Measurements from ENCODE around the gene KCNMB3. TPM values are rescaled to one million over a fixed set of nuclear protein-coding genes. Genes with fewer than 3 reads are reported as not detected.
"Not testable (repeated sequence)": the region's sequence is repeated elsewhere in the genome, so short reads cannot be mapped to it uniquely, and the experiment has no call there.

KCNMB3 gene
- total RNA-seq, 1 experiment from 2014 or later = 1.3 TPM

DNA sequence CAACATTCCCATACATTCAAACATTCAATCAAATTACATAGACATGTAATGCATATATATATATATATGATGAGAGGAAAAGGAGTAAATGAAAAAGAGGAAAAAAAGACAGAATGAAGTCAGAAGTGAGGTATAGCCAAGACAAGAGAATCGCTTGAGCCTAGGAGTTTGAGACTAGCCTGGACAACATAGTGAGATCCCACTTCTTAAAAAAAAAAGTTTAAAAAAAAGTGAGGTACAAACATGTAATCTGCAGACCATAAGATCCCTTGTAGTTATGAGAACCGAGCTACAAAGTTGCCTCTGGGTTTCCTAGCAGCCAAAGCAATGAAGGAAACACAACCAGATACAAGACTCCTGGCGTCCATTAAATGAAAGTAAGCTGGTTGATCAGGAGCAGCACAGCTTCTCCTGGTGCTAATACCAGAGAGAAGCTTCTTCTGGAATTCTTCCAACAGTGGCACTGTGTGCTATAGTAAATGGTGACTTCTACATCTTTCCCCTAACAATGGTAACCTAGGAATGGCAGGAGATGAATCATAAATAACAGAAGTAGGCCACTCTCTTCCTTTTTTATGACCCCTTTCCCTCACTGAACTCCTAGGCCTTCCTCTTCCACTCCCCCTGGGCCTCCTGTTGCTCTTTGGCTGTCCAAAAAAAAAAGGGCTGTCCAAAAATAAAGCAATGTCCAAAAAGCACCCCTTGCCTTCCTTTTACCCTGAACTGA, 3.5 kb downstream of the KCNMB3 start:
- Histone ChIP-seq H3K36me3 (no peaks in the 10 kb centered on the region; the same call in 1 of the 2 replicates), H3K4me3 (no peak overlapping the region), H3K27me3 (no peaks in the 10 kb centered on the region), H3K4me1 (no peaks in the 10 kb centered on the region), H3K27ac (no peak overlapping the region), H3K9me3 (replicated peaks) (no peaks in the 10 kb centered on the region)
- DNase-seq = no peak

DNA sequence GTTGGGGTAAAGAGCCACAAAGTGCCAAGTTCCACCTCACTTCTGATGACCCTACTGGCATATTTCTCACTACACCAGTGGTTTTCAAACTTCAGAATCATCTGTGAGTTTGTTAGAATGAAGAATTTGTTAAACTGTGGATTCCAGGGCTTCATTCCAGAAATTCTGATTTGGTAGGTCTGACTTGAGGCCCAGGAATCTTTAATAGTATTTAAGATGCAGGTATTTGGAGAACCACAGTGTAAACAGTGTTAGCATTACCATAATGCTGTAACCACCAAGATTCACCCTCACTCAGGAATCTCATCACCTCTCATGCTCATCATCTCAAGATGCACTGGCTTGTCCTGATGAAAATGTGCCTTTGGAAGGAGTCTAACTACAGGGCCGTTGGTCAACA, 6.0 kb downstream of the KCNMB3 start:
- no peaks in the 10 kb centered on the region for H3K4me1 ChIP-seq
- no peaks in the 10 kb centered on the region; the same call in 1 of the 2 replicates for H3K36me3 ChIP-seq
- no peaks in the 10 kb centered on the region for H3K9me3 ChIP-seq (replicated peaks)
- H3K27me3 ChIP-seq = no peaks in the 10 kb centered on the region
- H3K4me3 ChIP-seq = no peak overlapping the region
- no peak overlapping the region for H3K27ac ChIP-seq
- DNase-seq = no peak

DNA sequence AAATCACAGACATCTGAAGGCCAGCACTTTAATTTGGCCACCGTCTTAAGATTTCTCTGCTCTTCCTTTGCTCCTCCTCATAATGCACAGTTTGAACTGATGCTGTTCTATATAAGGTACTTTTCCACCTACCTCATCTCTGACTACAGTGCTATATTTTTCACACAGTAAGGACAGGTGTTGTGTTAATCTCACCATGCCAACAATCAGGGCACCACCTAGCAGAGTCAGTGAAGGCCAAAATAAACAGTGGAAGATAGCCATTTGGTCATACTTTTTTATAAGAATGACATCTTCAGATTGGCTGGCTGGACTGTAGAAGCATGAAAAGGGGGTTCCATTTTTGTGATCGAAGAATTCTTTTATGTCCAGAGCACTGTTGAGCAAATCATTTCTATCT, 8.1 kb downstream of the KCNMB3 start:
- not testable (repeated sequence) for H3K27me3 ChIP-seq; H3K9me3 ChIP-seq (replicated peaks); H3K27ac ChIP-seq; DNase-seq; H3K4me3 ChIP-seq; H3K4me1 ChIP-seq; H3K36me3 ChIP-seq

DNA sequence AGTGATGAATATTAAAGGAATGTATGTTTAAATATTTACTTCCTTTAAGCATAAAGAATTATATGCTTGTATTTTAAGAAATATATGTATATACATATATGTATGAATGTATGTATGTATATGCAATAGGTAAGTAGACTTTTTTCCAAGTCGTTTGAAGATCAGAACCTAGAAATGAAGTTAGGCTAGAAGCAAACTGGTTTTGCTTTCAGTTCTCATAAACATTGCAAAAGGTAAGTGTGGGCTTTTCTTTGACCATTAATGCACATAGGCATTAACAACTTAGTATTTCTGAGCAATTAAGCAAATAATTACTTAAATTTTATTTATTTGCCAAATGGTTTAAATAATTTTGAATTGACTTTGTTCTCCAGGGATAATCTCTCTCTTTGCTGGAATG, 10.6 kb downstream of the KCNMB3 start:
- not testable (repeated sequence) for DNase-seq; H3K36me3 ChIP-seq; H3K4me1 ChIP-seq; H3K4me3 ChIP-seq; H3K27me3 ChIP-seq; H3K27ac ChIP-seq; H3K9me3 ChIP-seq (replicated peaks)

DNA sequence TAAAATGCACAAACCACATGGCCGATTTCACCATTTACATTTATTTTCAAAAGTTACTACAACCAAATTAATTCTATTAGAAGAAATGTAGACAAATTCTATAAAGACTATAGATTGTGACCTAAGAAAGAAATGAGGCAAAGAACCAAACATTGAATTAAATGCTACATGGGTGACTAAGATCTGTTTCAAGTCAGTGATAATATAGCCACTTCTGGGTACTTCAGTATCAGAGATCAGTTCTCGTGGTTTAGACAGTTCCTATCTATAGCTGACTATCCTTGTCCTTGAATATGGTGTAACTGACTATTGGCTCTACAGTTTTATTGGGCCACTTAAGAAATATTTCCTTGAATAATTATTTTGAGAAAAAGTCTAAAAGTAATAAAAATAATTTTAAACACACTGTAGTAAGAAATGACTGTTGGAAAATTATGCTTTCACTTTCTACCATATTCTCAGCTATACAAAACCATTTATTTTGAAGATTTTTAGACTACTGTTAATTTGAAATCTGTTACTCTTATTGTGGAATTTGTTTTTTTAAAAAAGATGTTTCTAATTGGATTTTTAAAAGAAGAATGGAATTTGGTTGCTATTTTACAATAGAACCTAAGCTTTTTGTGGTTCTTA, 14.1 kb downstream of the KCNMB3 start:
- H3K9me3 ChIP-seq (replicated peaks) = no peaks in the 10 kb centered on the region
- DNase-seq = no peak
- H3K4me3 ChIP-seq = no peak overlapping the region
- peaks cover 11% of the 10 kb centered on the region for H3K36me3 ChIP-seq
- H3K27me3 ChIP-seq = no peaks in the 10 kb centered on the region
- H3K4me1 ChIP-seq = no peaks in the 10 kb centered on the region
- H3K27ac ChIP-seq = no peak overlapping the region

DNA sequence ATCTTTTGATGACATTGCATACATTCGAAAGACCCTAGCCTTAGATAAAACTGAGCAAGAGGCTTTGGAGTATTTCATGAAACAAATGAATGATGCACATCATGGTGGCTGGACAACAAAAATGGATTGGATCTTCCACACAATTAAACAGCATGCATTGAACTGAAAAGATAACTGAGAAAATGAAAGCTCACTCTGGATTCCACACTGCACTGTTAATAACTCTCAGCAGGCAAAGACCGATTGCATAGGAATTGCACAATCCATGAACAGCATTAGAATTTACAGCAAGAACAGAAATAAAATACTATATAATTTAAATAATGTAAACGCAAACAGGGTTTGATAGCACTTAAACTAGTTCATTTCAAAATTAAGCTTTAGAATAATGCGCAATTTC, 16.7 kb downstream of the KCNMB3 start:
- no peak for DNase-seq
- H3K4me1 ChIP-seq = no peaks in the 10 kb centered on the region
- no peak overlapping the region for H3K4me3 ChIP-seq
- no peaks in the 10 kb centered on the region for H3K9me3 ChIP-seq (replicated peaks)
- H3K27ac ChIP-seq = no peak overlapping the region
- no peaks in the 10 kb centered on the region for H3K27me3 ChIP-seq
- H3K36me3 ChIP-seq = peaks cover 18% of the 10 kb centered on the region

DNA sequence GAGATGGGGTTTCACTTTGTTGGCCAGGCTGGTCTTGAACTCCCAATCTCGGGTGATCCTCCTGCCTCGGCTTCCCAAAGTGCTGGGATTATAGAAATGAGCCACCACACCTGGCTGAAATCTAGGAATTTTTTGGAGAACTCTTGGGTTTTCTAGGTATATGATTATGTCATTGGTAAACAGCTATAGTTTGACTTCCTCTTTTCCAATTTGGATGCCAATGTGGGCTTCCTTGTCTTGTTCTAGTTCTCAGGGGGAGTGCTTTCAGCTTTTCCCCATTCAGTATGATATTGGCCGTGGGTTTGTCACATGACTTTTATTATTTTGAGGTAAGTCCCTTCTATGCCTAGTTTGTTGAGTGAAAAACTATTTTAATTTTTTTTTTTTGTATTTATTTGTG, 17.9 kb downstream of the KCNMB3 start:
- Histone ChIP-seq H3K9me3 (replicated peaks) (no peaks in the 10 kb centered on the region), H3K36me3 (peaks cover 20% of the 10 kb centered on the region), H3K4me1 (no peaks in the 10 kb centered on the region), H3K27ac (no peak overlapping the region), H3K27me3 (no peaks in the 10 kb centered on the region), H3K4me3 (no peak overlapping the region)
- no peak for DNase-seq

DNA sequence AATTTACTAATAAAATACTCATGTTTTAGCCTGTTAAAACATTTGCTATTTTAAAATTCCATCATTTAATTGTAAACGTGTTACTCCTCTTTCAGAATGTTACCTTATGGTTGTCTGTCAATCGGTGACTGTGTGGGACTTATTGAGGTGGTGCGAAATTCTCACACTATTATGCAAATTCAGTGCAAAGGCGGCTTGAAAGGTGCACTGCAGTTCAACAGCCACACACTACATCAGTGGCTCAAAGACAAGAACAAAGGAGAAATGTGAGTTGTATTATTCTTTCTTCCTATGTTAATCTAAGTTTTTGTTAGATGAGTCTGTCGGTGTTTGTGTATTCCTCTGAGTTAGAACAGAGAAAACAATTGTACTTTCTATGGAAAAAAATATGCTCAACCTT, 21.7 kb downstream of the KCNMB3 start:
- Histone ChIP-seq H3K27me3 (no peaks in the 10 kb centered on the region), H3K36me3 (peaks cover 18% of the 10 kb centered on the region), H3K4me3 (no peak overlapping the region), H3K9me3 (replicated peaks) (no peaks in the 10 kb centered on the region), H3K27ac (no peak overlapping the region), H3K4me1 (no peaks in the 10 kb centered on the region)
- DNase-seq = no peak

DNA sequence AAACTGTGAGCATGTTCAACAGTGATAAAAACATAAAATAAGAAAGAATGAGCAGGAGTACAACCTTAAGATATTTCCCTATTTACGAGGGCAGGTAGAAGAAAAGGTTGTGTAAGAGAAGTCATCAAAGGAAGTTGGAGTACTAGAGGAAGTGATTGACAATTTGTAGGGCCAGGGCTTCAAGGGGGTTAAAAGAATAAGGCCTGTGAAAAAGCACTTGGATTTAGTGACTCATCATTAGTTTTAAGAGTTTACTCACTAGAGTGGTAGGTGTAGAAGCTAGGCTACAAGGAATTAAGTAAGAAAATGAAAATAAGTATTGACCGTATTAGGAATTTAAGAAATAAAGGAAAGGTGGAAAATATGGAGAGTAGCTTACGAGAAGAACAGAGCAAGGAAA, 23.6 kb downstream of the KCNMB3 start:
- Histone ChIP-seq H3K36me3 (peaks cover 15% of the 10 kb centered on the region), H3K4me1 (no peaks in the 10 kb centered on the region), H3K9me3 (replicated peaks) (no peaks in the 10 kb centered on the region), H3K27me3 (no peaks in the 10 kb centered on the region), H3K27ac (no peak overlapping the region), H3K4me3 (no peak overlapping the region)
- no peak for DNase-seq

DNA sequence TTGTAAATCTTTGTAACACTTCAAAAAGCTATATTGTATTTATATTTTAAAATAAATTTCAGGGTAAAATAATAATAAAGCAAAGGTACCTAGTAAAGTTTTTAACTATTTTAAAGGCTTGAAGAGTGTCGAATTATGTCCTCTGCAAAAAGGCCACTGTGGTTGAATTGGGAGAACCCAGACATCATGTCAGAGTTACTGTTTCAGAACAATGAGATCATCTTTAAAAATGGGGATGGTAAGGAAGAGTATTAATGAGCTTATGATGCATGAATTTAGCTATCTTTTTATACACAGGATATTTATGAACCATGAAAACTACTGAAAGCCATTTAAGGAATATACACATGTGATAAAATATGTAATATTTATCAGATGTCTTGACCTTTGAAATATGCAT, 26.3 kb downstream of the KCNMB3 start:
- H3K36me3 ChIP-seq = peaks cover 3% of the 10 kb centered on the region
- no peaks in the 10 kb centered on the region for H3K9me3 ChIP-seq (replicated peaks)
- no peaks in the 10 kb centered on the region for H3K27me3 ChIP-seq
- no peaks in the 10 kb centered on the region for H3K4me1 ChIP-seq
- no peak overlapping the region for H3K4me3 ChIP-seq
- H3K27ac ChIP-seq = no peak overlapping the region
- no peak for DNase-seq

DNA sequence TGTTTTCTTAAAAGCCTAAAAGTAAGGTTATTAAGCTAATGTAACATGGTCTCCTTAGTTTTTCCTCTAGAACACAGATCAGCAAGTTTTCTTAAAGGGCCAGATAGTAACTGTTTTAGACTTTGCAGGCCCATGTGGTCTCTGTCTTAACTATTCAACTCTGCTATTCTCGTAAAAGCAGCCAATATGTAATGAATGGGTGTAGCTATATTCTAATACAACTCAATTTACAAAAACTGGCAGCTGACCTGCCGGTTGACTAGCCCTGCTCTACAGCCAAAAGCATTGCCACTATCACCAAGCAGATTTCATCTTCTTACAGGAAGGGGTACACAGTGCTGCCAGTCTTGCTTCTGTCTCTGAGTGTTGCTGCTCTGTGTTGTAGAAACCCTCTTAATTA, 27.4 kb downstream of the KCNMB3 start:
- Histone ChIP-seq H3K4me1 (no peaks in the 10 kb centered on the region), H3K27ac (no peak overlapping the region)
- no peak for DNase-seq

DNA sequence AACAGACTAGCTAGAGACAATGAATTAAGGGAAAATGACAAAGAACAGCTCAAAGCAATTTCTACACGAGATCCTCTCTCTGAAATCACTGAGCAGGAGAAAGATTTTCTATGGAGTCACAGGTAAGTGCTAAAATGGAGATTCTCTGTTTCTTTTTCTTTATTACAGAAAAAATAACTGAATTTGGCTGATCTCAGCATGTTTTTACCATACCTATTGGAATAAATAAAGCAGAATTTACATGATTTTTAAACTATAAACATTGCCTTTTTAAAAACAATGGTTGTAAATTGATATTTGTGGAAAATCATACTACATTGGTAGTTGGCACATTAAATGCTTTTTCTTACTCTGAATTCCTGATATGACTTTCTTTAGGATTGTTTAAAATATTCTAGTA, 32.7 kb downstream of the KCNMB3 start:
- H3K4me1 ChIP-seq; H3K27ac ChIP-seq; H3K4me3 ChIP-seq; H3K27me3 ChIP-seq; H3K36me3 ChIP-seq; DNase-seq; H3K9me3 ChIP-seq (replicated peaks): not testable (repeated sequence)

More for the DNA sequence above, 27.4 kb downstream of the KCNMB3 start:
- Histone ChIP-seq H3K9me3 (replicated peaks) (no peaks in the 10 kb centered on the region), H3K4me3 (no peak overlapping the region), H3K36me3 (no peaks in the 10 kb centered on the region; the same call in none of the 2 replicates), H3K27me3 (no peaks in the 10 kb centered on the region)

DNA sequence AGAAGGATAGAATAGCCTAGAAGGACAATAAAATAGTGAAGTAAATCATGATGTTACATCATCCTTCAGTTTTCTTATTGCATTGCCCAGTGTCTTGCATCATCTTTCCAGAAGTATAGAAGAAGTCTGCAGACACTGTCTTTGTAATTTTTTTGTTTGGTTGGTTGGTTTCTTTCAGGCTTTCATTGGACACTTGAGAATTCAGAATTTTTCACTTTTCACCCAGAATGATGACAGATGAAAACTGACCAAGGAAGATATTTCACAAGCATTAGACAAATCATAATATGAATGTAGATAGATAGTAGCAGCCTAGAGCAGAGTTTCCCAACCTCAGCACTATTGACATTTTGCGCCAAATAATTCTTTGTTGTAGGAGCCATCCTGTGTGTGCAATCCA, 35.4 kb downstream of the KCNMB3 start:
- DNase-seq; H3K27me3 ChIP-seq; H3K27ac ChIP-seq; H3K4me3 ChIP-seq; H3K9me3 ChIP-seq (replicated peaks); H3K4me1 ChIP-seq; H3K36me3 ChIP-seq: not testable (repeated sequence)

DNA sequence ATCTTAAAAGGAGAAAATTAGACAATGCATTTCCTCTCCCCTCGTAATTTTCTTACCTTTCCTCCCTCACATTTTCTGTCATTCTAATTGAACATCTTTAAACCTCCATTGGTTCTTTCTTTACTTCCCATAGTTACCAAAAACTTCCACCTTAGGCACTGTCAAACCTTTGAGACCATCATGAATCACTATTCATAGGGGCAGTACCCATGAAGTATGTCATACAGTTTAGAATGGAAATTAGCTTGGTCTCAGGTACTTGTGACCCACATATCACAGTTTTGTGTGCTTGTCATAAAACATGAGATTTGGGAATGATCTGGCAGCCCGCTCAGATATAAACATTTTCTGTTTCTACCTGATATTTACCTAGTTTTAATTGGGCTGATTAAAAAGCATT, 50.1 kb downstream of the KCNMB3 start:
- no peak overlapping the region for H3K27ac ChIP-seq
- H3K27me3 ChIP-seq = no peaks in the 10 kb centered on the region
- peaks cover 8% of the 10 kb centered on the region for H3K4me1 ChIP-seq
- peaks cover 3% of the 10 kb centered on the region; the same call in 1 of the 2 replicates for H3K36me3 ChIP-seq
- H3K9me3 ChIP-seq (replicated peaks) = no peaks in the 10 kb centered on the region
- no peak for DNase-seq
- no peak overlapping the region for H3K4me3 ChIP-seq

DNA sequence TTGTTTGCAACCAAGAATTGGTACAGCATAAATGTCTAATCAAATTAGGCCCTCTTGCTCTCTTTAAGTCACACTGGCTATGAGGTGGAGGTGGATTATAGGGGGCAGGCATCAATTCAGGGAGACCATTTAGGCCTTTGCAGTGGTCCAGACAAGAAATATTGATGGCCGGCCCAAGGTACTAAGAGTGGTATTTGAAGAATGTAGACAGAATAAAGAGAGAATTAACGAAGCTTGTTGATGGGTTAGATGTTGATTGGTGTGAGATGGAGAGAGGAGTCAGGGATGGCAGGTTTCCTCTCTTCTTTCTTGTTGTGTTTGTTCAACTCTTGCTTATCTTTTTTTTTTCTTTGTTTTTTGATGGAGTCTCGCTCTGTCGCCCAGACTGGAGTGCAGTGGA, 54.2 kb downstream of the KCNMB3 start:
- Histone ChIP-seq H3K4me1 (peaks cover 23% of the 10 kb centered on the region), H3K27me3 (no peaks in the 10 kb centered on the region), H3K4me3 (no peak overlapping the region), H3K36me3 (no peaks in the 10 kb centered on the region), H3K9me3 (replicated peaks) (no peaks in the 10 kb centered on the region), H3K27ac (peak overlapping the region; percentile 67)
- no peak for DNase-seq

DNA sequence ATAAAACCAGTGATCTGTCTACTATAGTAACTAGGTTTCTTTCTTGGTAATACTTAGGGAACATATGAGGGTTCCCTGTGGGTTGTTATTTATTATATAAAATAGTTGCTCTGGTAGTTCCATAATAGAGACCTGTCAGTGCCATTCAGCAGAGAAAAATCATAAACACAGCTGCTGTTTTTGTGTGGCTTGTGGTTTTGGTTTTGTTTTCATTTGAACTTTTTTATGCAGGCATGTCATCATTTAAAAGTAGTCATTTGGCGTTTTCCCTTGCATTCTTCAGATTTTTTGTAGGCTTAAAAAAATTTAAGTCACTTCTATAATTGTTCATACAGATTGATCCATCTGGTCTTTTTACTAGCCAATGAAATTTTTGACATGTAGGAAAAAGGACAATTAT, 54.8 kb downstream of the KCNMB3 start:
- no peaks in the 10 kb centered on the region for H3K27me3 ChIP-seq
- peak; percentile 35 to 77 for DNase-seq
- no peak overlapping the region for H3K4me3 ChIP-seq
- H3K9me3 ChIP-seq (replicated peaks) = no peaks in the 10 kb centered on the region
- H3K36me3 ChIP-seq = no peaks in the 10 kb centered on the region
- H3K27ac ChIP-seq = peak overlapping the region; percentile 67
- H3K4me1 ChIP-seq = peaks cover 23% of the 10 kb centered on the region

Measured in SJCRH30 (cell line).